ENCODE data around the gene FALEC.

FALEC gene

GRCh38 chr1:150529017-150529416 is 13.5 kb downstream of the FALEC start:
- Histone ChIP-seq H3K79me2 (ENCODE audit: control insufficient read depth, insufficient read depth, low read length, unreplicated experiment) (no peaks in the 10 kb centered on the region), H3K27me3 (ENCODE audit: insufficient read depth, low read length) (no peaks in the 10 kb centered on the region), H2AFZ (ENCODE audit: low read length, unreplicated experiment) (peak overlapping the region; percentile 62), H3K27ac (ENCODE audit: low read depth, low read length) (peak overlapping the region; percentile 58), H3K4me3 (ENCODE audit: low read depth, low read length) (no peak overlapping the region), H3K36me3 (ENCODE audit: insufficient read depth, low read length) (no peaks in the 10 kb centered on the region), H3K4me1 (ENCODE audit: control insufficient read depth, insufficient read depth, low read length, unreplicated experiment) (peaks cover 13% of the 10 kb centered on the region)

DNA sequence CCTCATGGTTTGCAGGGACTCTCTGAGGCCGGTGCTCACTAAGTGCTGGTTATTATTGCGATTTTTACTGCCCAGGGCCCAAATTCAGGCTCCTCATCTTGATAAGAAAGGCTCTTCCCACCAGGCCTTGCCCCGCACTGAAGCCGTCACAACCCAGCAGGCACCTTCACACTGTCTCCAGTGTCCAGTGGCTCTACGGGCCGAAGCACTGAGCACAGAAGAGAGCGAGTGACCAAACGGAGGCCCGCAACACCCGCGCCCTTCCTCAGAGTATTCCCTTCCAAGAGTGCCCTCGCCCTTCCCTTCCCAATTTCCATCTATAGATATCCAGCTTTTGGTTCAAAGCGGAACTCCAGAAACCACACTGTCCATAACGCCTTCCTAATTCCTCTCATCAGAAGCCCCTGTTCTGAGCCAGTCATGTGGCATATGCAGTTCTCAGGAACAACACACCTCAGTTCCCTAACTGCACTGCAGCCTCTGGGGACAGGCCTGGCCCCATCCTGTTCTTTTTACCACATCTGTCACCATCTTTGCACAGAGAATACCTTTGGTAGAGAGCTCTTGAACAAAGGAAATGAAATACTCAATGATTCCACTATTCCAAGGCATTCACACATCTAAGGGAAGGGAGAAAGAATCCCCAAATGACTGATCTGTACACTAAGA is 15.1 kb downstream of the FALEC start:
- Histone ChIP-seq H2AFZ (ENCODE audit: low read length, unreplicated experiment) (no peak overlapping the region), H3K79me2 (ENCODE audit: control insufficient read depth, insufficient read depth, low read length, unreplicated experiment) (no peaks in the 10 kb centered on the region), H3K27ac (ENCODE audit: low read depth, low read length) (no peak overlapping the region), H3K27me3 (ENCODE audit: insufficient read depth, low read length) (no peaks in the 10 kb centered on the region), H3K4me3 (ENCODE audit: low read depth, low read length) (no peak overlapping the region), H3K36me3 (ENCODE audit: insufficient read depth, low read length) (no peaks in the 10 kb centered on the region), H3K4me1 (ENCODE audit: control insufficient read depth, insufficient read depth, low read length, unreplicated experiment) (peaks cover 14% of the 10 kb centered on the region)

DNA sequence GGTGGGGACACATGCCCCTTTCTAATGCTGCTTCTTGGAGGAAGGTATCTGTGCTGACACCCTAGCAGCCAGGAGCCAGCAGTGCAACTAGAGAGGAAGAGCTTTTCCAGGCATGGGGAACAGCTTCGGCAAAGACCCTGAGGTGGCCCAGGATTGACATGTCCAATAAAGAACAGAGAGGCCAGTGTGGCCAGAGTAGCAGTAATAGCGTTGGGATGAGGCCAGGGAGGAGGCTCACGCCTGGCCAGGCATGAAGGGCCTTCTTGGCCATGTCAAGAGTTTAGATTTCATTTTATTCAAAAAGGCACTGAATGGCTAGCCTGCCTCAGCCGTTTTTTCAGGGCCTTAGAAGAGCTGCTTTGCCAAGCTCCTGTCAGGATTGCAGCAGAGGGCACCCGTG is 17.3 kb downstream of the FALEC start:
- Histone ChIP-seq H3K27ac (ENCODE audit: low read depth, low read length) (no peak overlapping the region), H3K4me3 (ENCODE audit: low read depth, low read length) (no peak overlapping the region), H3K4me1 (ENCODE audit: control insufficient read depth, insufficient read depth, low read length, unreplicated experiment) (peaks cover 28% of the 10 kb centered on the region)

GRCh38 chr1:150534002-150534401 is 18.4 kb downstream of the FALEC start:
- no peaks in the 10 kb centered on the region for H3K27me3 ChIP-seq (ENCODE audit: insufficient read depth, low read length)
- H2AFZ ChIP-seq (ENCODE audit: low read length, unreplicated experiment), result no peak overlapping the region
- no peaks in the 10 kb centered on the region for H3K79me2 ChIP-seq (ENCODE audit: control insufficient read depth, insufficient read depth, low read length, unreplicated experiment)
- H3K4me1 ChIP-seq (ENCODE audit: control insufficient read depth, insufficient read depth, low read length, unreplicated experiment), result peaks cover 30% of the 10 kb centered on the region
- H3K4me3 ChIP-seq (ENCODE audit: low read depth, low read length), result no peak overlapping the region
- no peak overlapping the region for H3K27ac ChIP-seq (ENCODE audit: low read depth, low read length)
- no peaks in the 10 kb centered on the region for H3K36me3 ChIP-seq (ENCODE audit: insufficient read depth, low read length)

More for the DNA sequence above, 17.3 kb downstream of the FALEC start:
- peak overlapping the region; percentile 9 for H2AFZ ChIP-seq (ENCODE audit: low read length, unreplicated experiment)
- H3K27me3 ChIP-seq (ENCODE audit: insufficient read depth, low read length), result no peaks in the 10 kb centered on the region
- H3K79me2 ChIP-seq (ENCODE audit: control insufficient read depth, insufficient read depth, low read length, unreplicated experiment), result no peaks in the 10 kb centered on the region
- no peaks in the 10 kb centered on the region for H3K36me3 ChIP-seq (ENCODE audit: insufficient read depth, low read length)

DNA sequence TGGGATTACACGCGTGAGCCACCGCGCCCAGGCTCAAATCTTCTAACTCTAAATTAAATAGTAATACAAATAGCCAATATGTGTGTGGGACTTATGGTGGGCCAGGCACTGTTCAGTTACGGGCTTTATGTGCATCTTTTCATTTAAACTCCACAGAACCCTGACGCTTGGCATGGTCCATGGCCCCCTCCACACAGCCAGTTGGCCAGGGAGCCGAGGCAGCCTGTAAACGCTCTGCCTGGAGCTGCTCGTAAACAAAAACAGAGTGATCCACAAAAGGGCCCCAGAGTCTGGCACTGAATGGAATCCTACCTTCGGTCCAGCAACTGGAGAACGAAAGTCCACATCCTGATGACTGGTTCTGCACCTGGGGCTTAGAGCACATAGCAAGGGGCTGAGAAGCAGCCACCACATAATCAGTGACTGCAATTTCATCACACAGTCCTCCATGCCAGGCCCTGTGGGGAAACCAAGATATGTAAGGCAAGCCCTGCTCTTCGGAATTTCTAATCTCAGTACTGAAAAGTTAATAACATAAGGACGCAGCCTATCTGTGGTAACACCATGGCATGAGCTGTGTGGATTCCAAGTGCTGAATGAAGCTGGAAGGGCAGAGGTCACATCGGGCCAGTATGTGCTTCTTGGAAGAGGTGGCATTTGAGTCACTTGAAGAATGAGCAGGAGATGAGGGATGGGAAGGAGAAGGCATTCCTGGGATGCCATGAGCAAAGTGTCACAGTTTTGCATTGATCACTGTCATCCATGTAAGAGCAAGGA is 20.1 kb downstream of the FALEC start:
- Histone ChIP-seq H3K27ac (ENCODE audit: low read depth, low read length) (no peak overlapping the region), H2AFZ (ENCODE audit: low read length, unreplicated experiment) (no peak overlapping the region)

GRCh38 chr1:150536836-150537731 is 21.5 kb downstream of the FALEC start:
- no peak overlapping the region for H3K27ac ChIP-seq (ENCODE audit: low read depth, low read length)
- H3K4me1 ChIP-seq (ENCODE audit: control insufficient read depth, insufficient read depth, low read length, unreplicated experiment), result peaks cover 26% of the 10 kb centered on the region
- no peaks in the 10 kb centered on the region for H3K36me3 ChIP-seq (ENCODE audit: insufficient read depth, low read length)
- H3K79me2 ChIP-seq (ENCODE audit: control insufficient read depth, insufficient read depth, low read length, unreplicated experiment), result no peaks in the 10 kb centered on the region
- H3K27me3 ChIP-seq (ENCODE audit: insufficient read depth, low read length), result no peaks in the 10 kb centered on the region
- H2AFZ ChIP-seq (ENCODE audit: low read length, unreplicated experiment), result peak overlapping the region; percentile 59
- no peak overlapping the region for H3K4me3 ChIP-seq (ENCODE audit: low read depth, low read length)

More for the DNA sequence above, 20.1 kb downstream of the FALEC start:
- no peaks in the 10 kb centered on the region for H3K27me3 ChIP-seq (ENCODE audit: insufficient read depth, low read length)
- H3K4me1 ChIP-seq (ENCODE audit: control insufficient read depth, insufficient read depth, low read length, unreplicated experiment), result peaks cover 26% of the 10 kb centered on the region
- no peak overlapping the region for H3K4me3 ChIP-seq (ENCODE audit: low read depth, low read length)
- H3K79me2 ChIP-seq (ENCODE audit: control insufficient read depth, insufficient read depth, low read length, unreplicated experiment), result no peaks in the 10 kb centered on the region
- no peaks in the 10 kb centered on the region for H3K36me3 ChIP-seq (ENCODE audit: insufficient read depth, low read length)

DNA sequence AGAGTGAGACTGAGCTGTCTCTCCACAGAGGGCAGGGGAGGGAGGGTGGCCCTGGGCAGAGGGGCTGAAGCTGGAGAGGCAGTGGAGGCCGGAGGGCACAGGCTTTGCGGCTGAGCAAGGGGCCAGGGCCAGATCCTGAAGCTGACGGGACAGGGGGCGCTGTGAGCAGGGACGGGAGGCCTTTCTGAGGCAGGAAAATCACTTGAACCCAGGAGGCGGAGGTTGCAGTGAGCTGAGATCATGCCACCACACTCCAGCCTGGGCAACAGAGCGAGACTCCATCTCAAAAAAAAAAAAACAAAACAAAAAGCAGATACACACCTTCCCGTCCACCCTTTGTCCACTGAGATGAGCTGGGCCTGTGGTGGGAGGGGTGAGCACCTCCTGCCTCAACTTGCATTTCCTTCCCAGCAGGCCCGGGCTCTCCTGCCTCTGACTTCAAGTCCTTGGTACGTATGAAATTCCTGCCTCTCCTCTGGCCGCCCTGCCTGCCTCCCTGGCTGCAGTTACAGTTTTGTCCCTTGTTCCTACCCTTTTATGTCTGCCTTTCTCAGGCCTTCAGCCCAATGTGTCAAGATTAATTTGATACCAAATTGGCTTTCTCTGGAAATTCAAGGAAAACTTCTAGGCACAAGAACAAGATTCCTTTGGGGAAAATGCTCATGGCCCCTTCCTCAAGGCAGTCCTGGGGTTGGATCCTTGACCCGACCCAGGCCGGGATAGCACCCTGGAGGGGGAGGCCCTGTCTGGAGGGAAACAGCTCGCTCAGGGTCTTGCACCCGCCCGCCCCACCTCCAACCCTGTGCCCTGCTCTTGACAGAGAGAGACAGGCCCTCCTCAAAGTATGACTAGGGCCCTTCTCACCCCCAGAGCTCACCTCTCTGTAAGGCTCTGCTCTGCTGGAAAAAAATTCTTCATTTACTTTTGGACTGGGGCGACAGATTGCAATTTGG is 22.5 kb downstream of the FALEC start:
- Histone ChIP-seq H2AFZ (ENCODE audit: low read length, unreplicated experiment) (peak overlapping the region; percentile 59), H3K4me3 (ENCODE audit: low read depth, low read length) (peak overlapping the region; percentile 15; the same call in 1 of the 2 replicates), H3K27ac (ENCODE audit: low read depth, low read length) (peak overlapping the region; percentile 52), H3K79me2 (ENCODE audit: control insufficient read depth, insufficient read depth, low read length, unreplicated experiment) (no peaks in the 10 kb centered on the region), H3K36me3 (ENCODE audit: insufficient read depth, low read length) (no peaks in the 10 kb centered on the region), H3K27me3 (ENCODE audit: insufficient read depth, low read length) (no peaks in the 10 kb centered on the region), H3K4me1 (ENCODE audit: control insufficient read depth, insufficient read depth, low read length, unreplicated experiment) (peaks cover 26% of the 10 kb centered on the region)

- Histone ChIP-seq H3K27ac (ENCODE audit: low read depth, low read length) (no peak overlapping the region), H3K79me2 (ENCODE audit: control insufficient read depth, insufficient read depth, low read length, unreplicated experiment) (no peaks in the 10 kb centered on the region), H2AFZ (ENCODE audit: low read length, unreplicated experiment) (no peak overlapping the region), H3K36me3 (ENCODE audit: insufficient read depth, low read length) (no peaks in the 10 kb centered on the region), H3K27me3 (ENCODE audit: insufficient read depth, low read length) (no peaks in the 10 kb centered on the region), H3K4me1 (ENCODE audit: control insufficient read depth, insufficient read depth, low read length, unreplicated experiment) (peaks cover 11% of the 10 kb centered on the region), H3K4me3 (ENCODE audit: low read depth, low read length) (no peak overlapping the region)
Observed at GRCh38 chr1:150543500-150544143, 28.1 kb downstream of the FALEC start.

DNA sequence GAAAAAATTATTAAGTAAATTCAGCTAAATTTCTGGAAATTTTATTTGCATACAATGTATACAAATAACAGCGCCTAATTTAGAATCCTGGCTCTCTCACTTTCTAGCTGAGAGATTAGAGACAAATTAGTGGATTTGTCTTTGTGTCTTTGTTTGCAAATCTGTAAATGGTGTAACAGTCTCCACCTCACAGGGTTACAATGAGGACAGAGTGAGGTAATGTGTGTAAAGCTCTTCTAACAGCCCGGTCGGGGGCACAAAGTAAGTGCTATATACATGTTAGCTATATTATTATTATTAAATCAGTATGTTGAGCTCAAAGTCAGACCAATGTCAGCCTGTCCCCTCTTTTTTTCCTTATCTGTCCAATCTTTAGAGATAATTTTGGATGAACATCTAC is 28.7 kb downstream of the FALEC start:
- H3K27ac ChIP-seq (ENCODE audit: low read depth, low read length), result no peak overlapping the region
- H2AFZ ChIP-seq (ENCODE audit: low read length, unreplicated experiment), result no peak overlapping the region
- H3K4me3 ChIP-seq (ENCODE audit: low read depth, low read length), result no peak overlapping the region
- no peaks in the 10 kb centered on the region for H3K79me2 ChIP-seq (ENCODE audit: control insufficient read depth, insufficient read depth, low read length, unreplicated experiment)
- H3K36me3 ChIP-seq (ENCODE audit: insufficient read depth, low read length), result no peaks in the 10 kb centered on the region
- no peaks in the 10 kb centered on the region for H3K27me3 ChIP-seq (ENCODE audit: insufficient read depth, low read length)
- peaks cover 9% of the 10 kb centered on the region for H3K4me1 ChIP-seq (ENCODE audit: control insufficient read depth, insufficient read depth, low read length, unreplicated experiment)

All from ACC112 (cell line).